HG03039 (cell line): Measurements from ENCODE around the gene PTPN13.

Experiments used
- ATAC-seq: cut with Tn5 transposase; IDR thresholded peaks from one replicate; pipeline ENCODE4 v1.9.1; 2021; ENCODE audit warnings: mild to moderate bottlenecking, moderate library complexity; ENCODE audit not compliant: unreplicated experiment

PTPN13 gene, protein sequence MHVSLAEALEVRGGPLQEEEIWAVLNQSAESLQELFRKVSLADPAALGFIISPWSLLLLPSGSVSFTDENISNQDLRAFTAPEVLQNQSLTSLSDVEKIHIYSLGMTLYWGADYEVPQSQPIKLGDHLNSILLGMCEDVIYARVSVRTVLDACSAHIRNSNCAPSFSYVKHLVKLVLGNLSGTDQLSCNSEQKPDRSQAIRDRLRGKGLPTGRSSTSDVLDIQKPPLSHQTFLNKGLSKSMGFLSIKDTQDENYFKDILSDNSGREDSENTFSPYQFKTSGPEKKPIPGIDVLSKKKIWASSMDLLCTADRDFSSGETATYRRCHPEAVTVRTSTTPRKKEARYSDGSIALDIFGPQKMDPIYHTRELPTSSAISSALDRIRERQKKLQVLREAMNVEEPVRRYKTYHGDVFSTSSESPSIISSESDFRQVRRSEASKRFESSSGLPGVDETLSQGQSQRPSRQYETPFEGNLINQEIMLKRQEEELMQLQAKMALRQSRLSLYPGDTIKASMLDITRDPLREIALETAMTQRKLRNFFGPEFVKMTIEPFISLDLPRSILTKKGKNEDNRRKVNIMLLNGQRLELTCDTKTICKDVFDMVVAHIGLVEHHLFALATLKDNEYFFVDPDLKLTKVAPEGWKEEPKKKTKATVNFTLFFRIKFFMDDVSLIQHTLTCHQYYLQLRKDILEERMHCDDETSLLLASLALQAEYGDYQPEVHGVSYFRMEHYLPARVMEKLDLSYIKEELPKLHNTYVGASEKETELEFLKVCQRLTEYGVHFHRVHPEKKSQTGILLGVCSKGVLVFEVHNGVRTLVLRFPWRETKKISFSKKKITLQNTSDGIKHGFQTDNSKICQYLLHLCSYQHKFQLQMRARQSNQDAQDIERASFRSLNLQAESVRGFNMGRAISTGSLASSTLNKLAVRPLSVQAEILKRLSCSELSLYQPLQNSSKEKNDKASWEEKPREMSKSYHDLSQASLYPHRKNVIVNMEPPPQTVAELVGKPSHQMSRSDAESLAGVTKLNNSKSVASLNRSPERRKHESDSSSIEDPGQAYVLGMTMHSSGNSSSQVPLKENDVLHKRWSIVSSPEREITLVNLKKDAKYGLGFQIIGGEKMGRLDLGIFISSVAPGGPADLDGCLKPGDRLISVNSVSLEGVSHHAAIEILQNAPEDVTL (N-terminal part only)

DNA sequence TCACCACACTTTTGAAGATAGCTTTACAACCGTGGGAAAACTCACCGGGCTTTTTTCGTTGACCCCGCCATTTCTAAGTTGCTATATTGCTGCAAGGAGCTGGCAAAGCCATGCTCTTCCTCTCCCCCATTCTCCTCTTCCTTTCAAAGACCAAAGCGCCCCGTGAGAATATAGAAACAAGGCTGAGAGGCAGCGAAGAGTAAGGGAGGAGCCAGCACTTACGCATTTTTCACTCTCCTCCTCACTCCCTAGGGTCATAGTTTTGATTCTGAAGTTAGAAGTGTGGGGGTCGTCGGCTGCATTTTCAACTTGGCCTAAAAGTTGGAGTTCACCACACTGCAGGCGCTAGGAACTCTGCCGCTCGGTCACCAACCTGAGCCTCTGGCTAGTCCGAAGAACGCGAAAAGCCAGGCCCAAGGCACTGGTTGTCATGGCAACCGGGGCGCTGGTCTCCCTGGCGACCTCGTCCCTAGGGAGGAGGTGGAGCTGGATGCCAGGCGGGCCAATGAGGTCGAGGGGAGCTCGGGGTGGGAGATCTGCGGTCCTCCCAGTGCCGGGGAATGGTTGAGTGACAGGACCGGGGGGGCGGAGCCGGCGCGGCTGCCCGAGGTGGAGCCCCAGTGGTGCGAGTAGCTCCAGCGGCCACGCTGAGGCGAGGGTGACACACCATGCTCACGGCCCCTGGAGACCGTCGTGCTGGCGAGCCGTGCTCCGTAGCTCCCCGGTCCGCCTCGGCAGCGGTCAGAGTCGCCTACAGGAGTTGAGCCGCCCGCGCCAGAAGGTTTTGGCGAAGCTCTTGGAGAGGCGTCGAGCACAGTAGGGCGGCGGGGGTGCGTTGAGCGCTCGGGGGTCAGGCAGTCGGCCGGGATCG lies at the start of gene PTPN13:
PTPN13 (plus strand) TSS at position 628 of the 871 bp plus-strand sequence. CDS start 40,942 bp downstream, outside the sequence.
- ATAC-seq: peak; percentile 98

DNA sequence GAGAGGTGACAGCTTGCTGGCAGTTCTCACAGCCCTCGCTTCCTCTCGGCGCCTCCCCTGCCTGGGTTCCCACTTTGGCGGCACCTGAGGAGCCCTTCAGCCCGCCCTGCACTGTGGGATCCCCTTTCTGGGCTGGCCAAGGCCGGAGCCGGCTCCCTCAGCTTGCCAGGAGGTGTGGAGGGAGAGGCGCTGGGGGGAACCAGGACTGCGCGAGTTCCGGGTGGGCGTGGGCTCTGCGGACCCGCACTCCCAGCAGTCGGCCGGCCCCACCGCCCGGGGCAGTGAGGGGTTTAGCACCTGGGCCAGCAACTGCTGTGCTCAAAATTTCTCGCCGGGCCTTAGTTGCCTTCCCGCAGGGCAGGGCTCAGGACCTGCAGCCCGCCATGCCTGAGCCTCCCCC lies 47.0 kb upstream of the PTPN13 start:
- no peak for ATAC-seq

DNA sequence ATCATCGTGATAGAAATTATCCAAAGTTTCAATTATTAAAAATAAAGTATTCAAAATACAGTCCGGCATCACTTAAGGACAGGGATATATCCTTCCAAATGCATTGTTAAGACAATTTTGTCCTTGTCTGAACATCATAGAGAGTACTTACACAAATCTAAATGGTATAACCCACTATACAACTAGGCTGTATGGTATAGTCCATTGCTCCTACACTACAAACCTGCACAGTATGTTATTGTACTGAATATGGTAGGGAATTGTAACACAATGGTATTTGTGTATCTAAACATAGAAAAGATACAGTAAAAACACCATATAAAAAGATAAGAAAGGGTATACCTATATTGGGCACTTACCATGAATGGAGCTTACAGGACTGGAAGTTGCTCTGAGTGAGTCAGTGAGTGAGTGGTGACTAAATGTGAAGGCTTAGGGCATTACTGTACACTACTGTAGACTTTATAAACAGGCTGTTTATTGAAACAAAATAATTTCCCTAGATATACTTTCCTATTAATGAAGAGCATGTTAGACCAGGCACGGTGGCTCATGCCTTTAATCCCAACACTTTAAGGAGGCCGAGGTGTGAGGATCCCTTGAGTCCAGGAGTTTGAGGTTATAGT lies 44.8 kb upstream of the PTPN13 start:
- no peak for ATAC-seq

DNA sequence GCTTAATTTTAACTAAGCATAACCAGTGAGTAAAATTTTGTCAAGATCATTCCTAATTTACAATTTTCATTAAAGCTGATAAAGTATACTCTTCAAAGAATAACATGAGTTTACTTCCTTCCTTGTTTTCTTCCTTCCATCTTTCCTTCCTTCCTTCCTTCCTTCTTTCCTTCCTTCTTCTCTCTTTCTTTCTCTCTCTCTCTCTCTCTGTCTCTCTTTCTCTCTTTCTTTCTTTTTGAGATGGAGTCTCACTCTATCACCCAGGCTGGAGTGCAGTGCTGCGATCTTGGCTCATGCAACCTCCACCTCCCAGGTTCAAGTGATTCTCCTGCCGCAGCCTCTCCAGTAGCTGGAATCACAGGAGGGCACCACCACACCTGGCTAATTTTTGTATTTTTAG lies 42.7 kb upstream of the PTPN13 start:
- no peak for ATAC-seq

DNA sequence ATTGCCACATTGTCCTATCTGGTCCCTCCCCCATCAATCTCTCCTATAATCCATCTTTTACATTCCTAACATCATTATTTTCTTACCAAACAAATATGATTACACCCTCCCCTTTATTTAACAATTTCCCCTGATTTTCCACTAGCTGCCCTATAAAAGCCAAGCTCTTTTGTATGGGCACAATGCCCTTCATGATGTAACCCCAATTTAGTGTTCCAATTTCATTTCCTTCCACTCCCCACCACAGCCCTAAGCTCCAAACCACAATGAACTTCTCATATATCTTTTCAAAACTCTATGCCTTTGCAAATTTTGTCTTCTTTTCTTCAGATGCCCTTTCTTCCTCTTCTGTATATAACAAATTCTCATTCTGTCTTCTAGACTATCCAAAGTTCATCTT lies 39.5 kb upstream of the PTPN13 start:
- ATAC-seq: no peak

DNA sequence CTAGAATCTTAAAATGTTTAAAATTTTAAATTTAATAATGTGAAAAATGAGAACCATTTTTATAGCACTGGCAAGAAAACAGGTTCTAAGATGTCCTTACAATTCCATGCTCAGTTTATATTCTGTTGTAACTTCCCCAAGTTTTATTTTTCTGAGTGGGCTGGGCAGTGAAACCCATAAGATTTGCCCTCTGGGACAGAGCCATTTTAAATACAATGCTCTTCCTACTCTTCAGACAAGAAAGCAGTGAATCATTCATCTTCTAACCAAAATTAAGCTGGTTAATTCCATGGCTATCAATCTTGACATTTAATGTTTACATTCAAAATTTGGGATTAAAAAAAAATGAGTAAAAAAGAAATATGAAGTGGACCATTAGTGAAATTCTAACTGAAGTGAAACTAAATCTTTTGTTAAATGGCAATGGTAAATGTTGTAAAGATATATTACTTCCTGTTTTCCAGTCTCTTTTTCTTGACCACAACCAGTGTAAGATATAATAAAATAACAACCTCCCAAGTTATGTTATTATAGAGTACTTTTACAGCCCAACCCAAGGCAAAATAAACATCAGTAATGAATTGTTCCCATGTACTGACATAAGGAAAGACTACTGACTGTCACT lies 37.2 kb upstream of the PTPN13 start:
- ATAC-seq: peak; percentile 26

DNA sequence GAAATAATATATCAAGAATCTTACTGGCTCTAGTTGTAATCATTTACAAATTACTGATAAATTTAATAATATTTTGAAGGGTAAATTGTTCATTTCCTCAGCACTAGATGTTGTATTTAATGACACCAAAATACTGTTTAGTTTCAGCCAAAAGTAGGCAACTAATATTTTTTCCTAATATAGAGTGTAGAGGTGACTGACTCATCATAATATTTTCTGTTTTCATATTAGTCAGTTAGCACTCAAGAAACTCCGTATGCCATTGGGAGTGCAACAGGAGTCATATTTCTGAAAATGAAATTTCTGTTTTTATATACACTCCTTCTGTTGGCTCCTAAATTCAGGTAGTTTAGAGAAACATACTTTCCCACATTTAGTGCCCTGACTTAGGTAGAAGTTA lies 36.6 kb upstream of the PTPN13 start:
- peak; percentile 95 for ATAC-seq

DNA sequence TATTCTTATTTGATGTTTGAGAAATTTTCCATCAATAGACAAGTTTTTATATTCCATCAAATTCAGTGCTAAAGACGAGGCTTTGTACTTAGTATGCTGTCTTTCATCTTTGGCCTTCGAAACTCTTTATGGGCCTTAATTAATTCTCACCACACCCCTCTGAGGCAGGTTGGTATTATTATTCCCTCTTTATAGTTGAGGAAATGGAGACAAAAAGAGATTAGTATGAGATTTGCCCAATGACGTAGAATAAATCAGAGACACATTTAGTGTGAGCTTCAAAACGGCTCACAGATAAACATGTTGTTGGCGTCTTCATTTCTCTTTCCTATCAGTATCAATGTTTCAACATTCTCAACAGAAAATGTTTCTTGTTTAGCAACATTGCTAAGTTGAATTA lies 35.9 kb upstream of the PTPN13 start:
- ATAC-seq: no peak

DNA sequence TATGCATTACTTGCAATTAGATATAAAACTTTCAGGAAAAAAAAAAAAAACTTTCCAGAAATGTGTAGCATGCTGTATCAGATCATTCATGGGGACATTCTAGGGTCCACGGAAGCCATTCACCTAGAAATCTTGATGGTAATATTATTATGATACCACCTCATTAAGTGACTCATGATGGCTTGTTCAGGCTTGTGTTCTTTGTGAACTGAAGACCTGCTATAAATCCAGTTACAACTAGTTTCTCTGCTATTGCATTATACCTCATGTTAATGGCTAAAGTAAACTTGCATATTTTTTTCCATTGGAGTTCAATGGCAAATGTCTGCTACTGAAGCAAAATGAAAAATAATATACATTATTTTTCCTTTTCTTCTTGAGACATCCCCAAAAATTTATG lies 35.3 kb upstream of the PTPN13 start:
- no peak for ATAC-seq

DNA sequence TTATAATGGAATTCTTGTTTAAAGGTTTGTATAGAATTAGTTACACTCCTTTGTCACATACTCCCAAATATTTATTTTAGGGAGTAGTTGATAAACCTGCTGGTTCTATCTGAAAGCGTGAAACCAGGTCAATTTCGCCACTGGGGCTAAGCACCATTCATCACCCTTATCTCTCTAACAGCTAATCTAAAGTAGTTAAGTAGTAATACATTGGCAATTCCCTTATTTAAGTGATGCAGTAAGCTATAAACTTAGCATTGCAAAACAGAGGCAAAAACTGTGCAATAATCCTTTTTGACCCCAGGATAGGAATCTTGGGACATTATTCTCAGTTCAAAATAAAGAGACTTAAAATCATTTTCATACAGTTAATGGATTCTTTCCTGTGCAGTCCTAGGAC lies 33.7 kb upstream of the PTPN13 start:
- ATAC-seq: no peak

DNA sequence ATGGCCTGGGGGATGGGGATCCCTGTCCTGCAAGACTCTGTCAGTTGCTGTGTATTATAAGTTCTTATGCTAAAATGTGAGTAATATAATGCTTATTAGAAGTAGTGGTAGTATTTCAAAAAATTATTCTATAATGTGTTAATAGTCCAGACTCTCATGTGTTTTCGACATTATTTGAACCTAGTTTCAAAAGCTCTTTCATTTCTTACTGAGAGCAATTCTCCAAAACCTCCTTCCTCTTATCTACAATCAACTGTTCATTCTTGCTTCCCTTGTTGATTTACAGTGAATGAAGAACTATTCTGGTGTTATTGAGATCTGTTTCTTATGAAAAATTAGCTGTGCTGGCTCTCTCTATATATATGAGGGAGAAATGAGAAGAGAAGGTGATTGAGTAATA lies 32.9 kb upstream of the PTPN13 start:
- no peak for ATAC-seq

DNA sequence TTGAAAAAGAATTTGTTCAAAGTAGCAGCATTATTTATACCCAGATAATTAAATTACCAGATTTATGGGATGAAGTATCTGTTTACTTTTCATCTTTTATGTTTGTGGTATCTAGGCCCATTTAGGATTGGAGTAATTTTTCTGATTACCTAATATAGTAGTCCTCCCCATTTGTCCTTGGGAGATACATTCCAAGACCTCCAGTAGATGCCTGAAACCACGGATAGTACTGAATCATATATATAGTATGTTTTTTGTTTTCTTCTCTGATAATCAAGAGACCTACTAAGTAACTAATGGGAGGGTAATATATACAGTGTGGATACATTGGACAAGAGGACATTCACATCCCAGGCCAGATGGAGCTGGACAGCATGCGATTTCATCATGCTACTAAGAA lies 30.7 kb upstream of the PTPN13 start:
- ATAC-seq: no peak

DNA sequence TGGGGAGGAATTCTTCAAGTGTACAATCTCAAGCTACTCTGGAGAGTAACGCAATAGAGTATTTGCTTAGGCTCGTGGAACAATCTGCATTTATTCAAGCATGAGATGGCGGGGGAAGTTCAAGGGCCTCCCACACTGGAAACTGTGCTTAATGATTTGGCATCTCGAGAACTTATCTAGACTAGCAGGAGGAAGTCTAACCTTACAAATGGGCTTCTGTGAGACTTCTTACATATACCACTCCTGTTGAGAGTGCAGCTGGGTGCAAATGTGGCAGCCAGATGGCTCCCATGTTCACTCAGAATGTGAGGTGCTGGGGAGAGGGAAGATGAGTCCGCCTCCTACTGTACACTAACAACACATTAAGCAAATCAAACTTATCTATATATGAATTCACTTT lies 29.3 kb upstream of the PTPN13 start:
- no peak for ATAC-seq

DNA sequence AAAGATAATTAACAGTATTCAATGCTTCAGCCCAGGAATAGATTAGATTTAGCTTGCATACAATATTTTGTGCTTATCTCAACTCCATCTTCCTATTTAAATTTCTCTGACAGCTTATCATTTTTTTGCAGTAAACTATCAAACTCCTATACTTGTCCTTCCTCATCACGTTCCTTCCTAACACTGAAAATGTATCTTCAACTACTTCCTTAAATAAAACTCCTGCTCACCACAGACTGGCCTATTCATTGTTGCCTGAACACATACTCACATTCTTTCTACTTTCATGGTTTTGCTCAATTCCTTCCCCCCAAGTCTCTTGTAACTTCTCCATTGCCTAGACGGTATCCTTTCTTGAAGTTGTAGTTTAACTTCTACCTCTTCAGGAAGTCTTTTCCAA lies 28.5 kb upstream of the PTPN13 start:
- ATAC-seq: no peak

DNA sequence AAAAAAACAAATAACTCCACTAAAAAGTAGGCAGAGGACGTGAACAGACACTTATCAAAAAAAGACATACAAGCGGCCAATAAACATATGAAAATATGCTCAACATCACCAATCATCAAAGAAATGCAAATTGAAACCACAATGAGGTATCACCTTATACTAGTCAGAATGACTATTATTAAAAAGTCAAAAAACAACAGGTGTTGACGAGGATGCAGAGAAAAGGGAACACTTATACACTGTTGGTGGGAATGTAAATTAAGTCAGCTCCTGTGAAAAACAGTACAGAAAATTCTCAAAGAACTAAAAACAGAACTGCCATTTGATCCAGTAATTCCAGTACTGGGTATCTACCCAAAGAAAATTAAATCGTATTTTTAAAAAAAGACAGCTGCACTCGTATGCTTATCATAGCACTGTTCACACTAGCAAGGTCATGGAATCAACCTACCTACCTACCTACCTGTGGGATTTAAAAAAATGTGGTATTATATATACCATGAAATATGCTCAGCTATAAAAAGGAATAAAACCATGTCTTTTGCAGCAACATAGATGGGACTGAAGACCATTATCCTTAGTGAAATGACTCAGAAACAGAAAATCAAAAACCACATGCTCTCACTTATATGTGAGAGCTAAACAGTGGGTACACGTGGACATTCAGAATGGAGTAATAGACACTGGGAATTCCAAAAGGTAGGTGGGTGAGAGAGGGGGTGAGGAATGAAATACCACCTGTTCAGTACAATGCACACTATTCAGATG lies 24.8 kb upstream of the PTPN13 start:
- peak; percentile 60 for ATAC-seq

DNA sequence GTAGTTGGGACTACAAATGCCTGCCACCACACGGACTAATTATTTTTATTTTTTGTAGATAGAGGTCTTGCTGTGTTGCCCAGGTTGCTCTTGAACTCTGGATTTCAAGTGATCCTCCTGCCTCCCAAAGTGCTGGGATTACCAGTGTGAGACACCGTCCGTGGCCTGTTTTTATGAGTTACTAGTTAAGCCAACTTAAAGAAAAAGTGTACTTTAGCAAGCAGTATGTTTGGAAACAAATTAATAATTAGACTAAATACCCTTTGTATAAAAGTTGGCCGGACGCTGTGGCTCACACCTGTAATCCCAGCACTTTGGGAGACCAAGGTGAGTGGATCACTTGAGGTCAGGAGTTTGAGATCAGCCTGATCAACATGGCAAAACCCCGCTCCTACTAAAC lies 14.2 kb upstream of the PTPN13 start:
- ATAC-seq: no peak

DNA sequence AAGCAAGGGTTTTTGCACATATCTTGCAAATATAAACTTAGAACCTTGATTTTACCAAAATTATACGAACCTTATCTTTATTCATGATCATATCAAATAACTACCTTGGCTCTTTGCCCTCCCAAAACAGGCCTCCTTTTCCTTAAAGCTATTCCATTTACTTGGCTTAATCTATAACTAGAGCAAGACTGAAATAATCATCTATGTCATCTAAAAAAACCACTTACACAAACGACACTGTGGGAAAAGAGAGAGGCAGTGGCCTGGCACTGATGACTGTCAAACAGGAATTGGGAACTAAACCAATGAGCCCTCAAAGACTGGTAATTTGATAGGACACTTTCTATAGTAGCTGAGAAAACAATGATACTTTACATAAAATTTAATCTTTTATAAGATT lies 11.7 kb upstream of the PTPN13 start:
- ATAC-seq: no peak

DNA sequence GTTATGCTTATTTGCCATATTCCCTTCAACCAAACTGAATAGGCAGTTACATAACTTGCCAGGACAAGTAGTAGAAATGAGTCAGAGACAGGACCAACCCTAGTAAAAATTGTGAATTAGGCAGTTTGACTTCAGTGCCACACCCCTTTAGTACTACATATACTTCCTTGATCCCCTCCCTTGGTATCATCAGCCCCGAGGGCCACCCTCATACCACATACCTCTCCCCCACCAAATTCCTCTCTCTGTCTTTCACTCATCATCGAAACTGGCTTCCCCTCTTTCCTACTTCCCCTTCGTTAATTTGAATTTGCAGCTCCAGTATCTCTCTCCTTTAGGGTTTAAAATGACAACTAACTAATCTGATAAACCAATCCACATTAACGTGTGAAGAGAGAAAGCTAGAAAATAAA lies 7.9 kb upstream of the PTPN13 start:
- no peak for ATAC-seq
